GM12878 (cell line): ENCODE measurements around the gene METTL14.

ENCODE experiments used
- CTCF ChIP-seq, 3 experiments: IDR thresholded peaks in 2 of 3; conservative IDR thresholded peaks in 1 of 3; 2 replicates each; pipeline ENCODE4 v1.5.1; 2011; ENCODE audit warnings: low read depth in 3 of 3, low read length in 3 of 3, mild to moderate bottlenecking in 3 of 3, control low read depth in 2 of 3, moderate library complexity in 2 of 3, inconsistent platforms in 1 of 3, mixed read lengths in 1 of 3; ENCODE audit not compliant: control insufficient read depth in 2 of 3, insufficient read depth in 1 of 3; ENCODE audit errors: extremely low read depth in 1 of 3
- EP300 ChIP-seq, 2 experiments: fragments of 150-350 bp in 1 of 2; IDR thresholded peaks; 2 replicates each; pipeline ENCODE4 v1.6.1; 2011 to 2012; ENCODE audit warnings: low read depth in 2 of 2, low read length in 2 of 2, borderline replicate concordance in 1 of 2, improper control_type of control experiment in 1 of 2, inconsistent platforms in 1 of 2; ENCODE audit not compliant: control insufficient read depth in 1 of 2
- ESRRA ChIP-seq: IDR thresholded peaks from 2 replicates; pipeline ENCODE4 v1.6.1; 2012; ENCODE audit warnings: mild to moderate bottlenecking, low read length, improper control_type of control experiment
- HDAC2 ChIP-seq: fragments of 200-600 bp; sonication (generic); IDR thresholded peaks from 2 replicates; pipeline ENCODE4 v1.6.1; 2017
- JUND ChIP-seq: IDR thresholded peaks from 2 replicates; pipeline ENCODE4 v1.6.1; 2012; ENCODE audit warnings: low read depth, mild to moderate bottlenecking, low read length, improper control_type of control experiment, moderate library complexity
- MYC ChIP-seq: IDR thresholded peaks from 2 replicates; pipeline ENCODE4 v1.6.1; 2011; ENCODE audit warnings: mild to moderate bottlenecking, low read length, moderate library complexity, inconsistent platforms; ENCODE audit not compliant: insufficient read depth, insufficient replicate concordance, insufficient read length, severe bottlenecking
- POLR2A ChIP-seq: IDR thresholded peaks from 2 replicates; pipeline ENCODE4 v1.6.1; 2011; ENCODE audit warnings: low read depth, mild to moderate bottlenecking, low read length
- POLR2AphosphoS5 ChIP-seq: IDR thresholded peaks from 2 replicates; pipeline ENCODE4 v1.6.1; 2011; ENCODE audit warnings: mild to moderate bottlenecking, low read length, inconsistent platforms
- SMAD5 ChIP-seq: IDR thresholded peaks from 2 replicates; pipeline ENCODE4 v1.6.1; 2016; ENCODE audit warnings: antibody characterized with exemption, low read depth
- TAF1 ChIP-seq: IDR thresholded peaks from 2 replicates; pipeline ENCODE4 v1.6.1; 2011; ENCODE audit warnings: mild to moderate bottlenecking, low read depth, low read length, borderline replicate concordance
- TF ChIP-seq, protein P1 (sequence below): fragments of 450-650 bp; formaldehyde crosslinking; IDR thresholded peaks from 2 replicates; pipeline ENCODE4 v1.5.0; 2022; ENCODE audit warnings: mild to moderate bottlenecking, missing genetic modification characterization
- TF ChIP-seq, protein P2 (sequence below): IDR thresholded peaks from 2 replicates; pipeline ENCODE4 v1.6.1; 2012; ENCODE audit warnings: low read depth, low read length, improper control_type of control experiment
- TF ChIP-seq, protein P3 (sequence below): IDR thresholded peaks from 2 replicates; pipeline ENCODE4 v1.6.1; 2012; ENCODE audit warnings: mild to moderate bottlenecking, low read depth, low read length

DNA sequence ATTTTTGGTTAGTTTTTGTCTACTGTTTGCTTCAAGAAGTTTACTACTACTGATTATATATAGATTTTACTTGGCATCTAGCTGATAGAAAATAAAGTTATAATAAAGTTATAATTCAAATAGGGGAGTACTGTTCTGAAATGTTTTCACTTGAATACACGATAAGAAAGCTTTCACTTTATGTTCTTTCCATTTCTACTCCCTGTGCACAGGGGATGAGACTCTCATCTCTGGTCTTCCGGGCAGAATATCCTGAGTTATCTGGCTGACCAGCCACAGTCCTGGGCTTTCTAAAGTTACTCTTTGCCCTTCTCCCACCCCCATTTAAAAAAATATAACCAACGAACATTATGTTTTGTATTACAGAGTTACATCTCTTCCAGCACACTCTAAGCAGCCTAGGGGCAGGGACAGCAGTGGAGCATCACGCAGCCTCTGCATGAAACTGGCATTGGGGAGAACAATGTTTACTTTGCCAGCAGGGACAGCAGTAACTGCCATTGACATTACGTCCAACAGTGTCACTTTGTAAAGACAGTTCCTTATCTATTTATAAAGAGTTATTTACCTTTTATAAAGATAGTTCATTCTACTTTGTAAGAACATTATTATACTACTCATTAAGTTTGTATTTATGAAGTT, 64.3 kb downstream of the METTL14 start:
- TF ChIP-seq CTCF (IDR thresholded peaks at IDR 0.05 in 2 of 3, conservative IDR thresholded peaks at IDR 0.05 in 1 of 3; ENCODE audit: control insufficient read depth in 2 of 3, extremely low read depth in 1 of 3, insufficient read depth in 1 of 3, low read depth in 3 of 3, low read length in 3 of 3) (no peak), SMAD5 (no peak), POLR2AphosphoS5 (no peak), EP300 (IDR thresholded peaks at IDR 0.05; ENCODE audit: borderline replicate concordance in 1 of 2, control insufficient read depth in 1 of 2, low read depth in 2 of 2, low read length in 2 of 2) (no peak), JUND (no peak), POLR2A (no peak), ESRRA (no peak), TAF1 (no peak), HDAC2 (no peak), MYC (no peak)
- TF ChIP-seq, protein P1, sequence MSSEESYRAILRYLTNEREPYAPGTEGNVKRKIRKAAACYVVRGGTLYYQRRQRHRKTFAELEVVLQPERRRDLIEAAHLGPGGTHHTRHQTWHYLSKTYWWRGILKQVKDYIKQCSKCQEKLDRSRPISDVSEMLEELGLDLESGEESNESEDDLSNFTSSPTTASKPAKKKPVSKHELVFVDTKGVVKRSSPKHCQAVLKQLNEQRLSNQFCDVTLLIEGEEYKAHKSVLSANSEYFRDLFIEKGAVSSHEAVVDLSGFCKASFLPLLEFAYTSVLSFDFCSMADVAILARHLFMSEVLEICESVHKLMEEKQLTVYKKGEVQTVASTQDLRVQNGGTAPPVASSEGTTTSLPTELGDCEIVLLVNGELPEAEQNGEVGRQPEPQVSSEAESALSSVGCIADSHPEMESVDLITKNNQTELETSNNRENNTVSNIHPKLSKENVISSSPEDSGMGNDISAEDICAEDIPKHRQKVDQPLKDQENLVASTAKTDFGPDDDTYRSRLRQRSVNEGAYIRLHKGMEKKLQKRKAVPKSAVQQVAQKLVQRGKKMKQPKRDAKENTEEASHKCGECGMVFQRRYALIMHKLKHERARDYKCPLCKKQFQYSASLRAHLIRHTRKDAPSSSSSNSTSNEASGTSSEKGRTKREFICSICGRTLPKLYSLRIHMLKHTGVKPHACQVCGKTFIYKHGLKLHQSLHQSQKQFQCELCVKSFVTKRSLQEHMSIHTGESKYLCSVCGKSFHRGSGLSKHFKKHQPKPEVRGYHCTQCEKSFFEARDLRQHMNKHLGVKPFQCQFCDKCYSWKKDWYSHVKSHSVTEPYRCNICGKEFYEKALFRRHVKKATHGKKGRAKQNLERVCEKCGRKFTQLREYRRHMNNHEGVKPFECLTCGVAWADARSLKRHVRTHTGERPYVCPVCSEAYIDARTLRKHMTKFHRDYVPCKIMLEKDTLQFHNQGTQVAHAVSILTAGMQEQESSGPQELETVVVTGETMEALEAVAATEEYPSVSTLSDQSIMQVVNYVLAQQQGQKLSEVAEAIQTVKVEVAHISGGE (CRISPR knock-in tag): no peak
- TF ChIP-seq, protein P2, sequence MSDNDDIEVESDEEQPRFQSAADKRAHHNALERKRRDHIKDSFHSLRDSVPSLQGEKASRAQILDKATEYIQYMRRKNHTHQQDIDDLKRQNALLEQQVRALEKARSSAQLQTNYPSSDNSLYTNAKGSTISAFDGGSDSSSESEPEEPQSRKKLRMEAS: no peak
- TF ChIP-seq, protein P3, sequence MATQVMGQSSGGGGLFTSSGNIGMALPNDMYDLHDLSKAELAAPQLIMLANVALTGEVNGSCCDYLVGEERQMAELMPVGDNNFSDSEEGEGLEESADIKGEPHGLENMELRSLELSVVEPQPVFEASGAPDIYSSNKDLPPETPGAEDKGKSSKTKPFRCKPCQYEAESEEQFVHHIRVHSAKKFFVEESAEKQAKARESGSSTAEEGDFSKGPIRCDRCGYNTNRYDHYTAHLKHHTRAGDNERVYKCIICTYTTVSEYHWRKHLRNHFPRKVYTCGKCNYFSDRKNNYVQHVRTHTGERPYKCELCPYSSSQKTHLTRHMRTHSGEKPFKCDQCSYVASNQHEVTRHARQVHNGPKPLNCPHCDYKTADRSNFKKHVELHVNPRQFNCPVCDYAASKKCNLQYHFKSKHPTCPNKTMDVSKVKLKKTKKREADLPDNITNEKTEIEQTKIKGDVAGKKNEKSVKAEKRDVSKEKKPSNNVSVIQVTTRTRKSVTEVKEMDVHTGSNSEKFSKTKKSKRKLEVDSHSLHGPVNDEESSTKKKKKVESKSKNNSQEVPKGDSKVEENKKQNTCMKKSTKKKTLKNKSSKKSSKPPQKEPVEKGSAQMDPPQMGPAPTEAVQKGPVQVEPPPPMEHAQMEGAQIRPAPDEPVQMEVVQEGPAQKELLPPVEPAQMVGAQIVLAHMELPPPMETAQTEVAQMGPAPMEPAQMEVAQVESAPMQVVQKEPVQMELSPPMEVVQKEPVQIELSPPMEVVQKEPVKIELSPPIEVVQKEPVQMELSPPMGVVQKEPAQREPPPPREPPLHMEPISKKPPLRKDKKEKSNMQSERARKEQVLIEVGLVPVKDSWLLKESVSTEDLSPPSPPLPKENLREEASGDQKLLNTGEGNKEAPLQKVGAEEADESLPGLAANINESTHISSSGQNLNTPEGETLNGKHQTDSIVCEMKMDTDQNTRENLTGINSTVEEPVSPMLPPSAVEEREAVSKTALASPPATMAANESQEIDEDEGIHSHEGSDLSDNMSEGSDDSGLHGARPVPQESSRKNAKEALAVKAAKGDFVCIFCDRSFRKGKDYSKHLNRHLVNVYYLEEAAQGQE: no peak
